Stimulated activated CD8-positive, alpha-beta memory T cell treated with anti-CD3 and anti-CD28 coated beads, Interleukin-7, amount 100 ng/mL, for 4 hours (primary cell): Measurements from ENCODE around the gene CLDN22.

ENCODE experiments used
- DNase-seq, 2 donors: peaks; one replicate each; pipeline ENCODE4 v3.0.0-alpha.2; 2020; ENCODE audit warnings: low read depth in 2 of 2

The CLDN22 gene

GRCh38 chr4:183276106-183276505 is 44.0 kb downstream of the CLDN22 start:
- no peak for DNase-seq

- no peak for DNase-seq
Observed at GRCh38 chr4:183272384-183272783, 47.7 kb downstream of the CLDN22 start.

- DNase-seq, result no peak
Observed at GRCh38 chr4:183268556-183268955, 51.5 kb downstream of the CLDN22 start.
